Prostate gland (tissue), 2 donors: Measurements from ENCODE around the gene ATXN10. TPM values are rescaled to one million over a fixed set of nuclear protein-coding genes. Genes with fewer than 3 reads are reported as not detected.

Experiments used
- DNase-seq: peaks from one replicate; pipeline ENCODE4 v3.0.0-alpha.2; 2019; ENCODE audit warnings: low spot score
- H3K27ac ChIP-seq, 2 donors: fragments of 200-600 bp; sonication (generic); 2 replicates each; pipeline ENCODE4 v1.5.1; 2017 to 2019
- H3K27me3 ChIP-seq: fragments of 200-600 bp; sonication (generic); replicated peaks from 2 replicates; pipeline ENCODE4 v1.5.1; 2019; ENCODE audit not compliant: insufficient read depth
- H3K36me3 ChIP-seq, 2 donors: fragments of 200-600 bp; sonication (generic); 1 replicate in 1 of 2; 2 replicates in 1 of 2; pipeline versions ENCODE4 v1.5.1 to v1.8.1; 2017 to 2019
- H3K4me1 ChIP-seq: fragments of 200-600 bp; sonication (generic); replicated peaks from 2 replicates; pipeline ENCODE4 v1.5.1; 2019
- H3K4me3 ChIP-seq, 2 donors: fragments of 200-600 bp; sonication (generic); 2 replicates each; pipeline ENCODE4 v1.5.1; 2017 to 2019
- H3K9me3 ChIP-seq: fragments of 200-600 bp; sonication (generic); 2 replicates; pipeline ENCODE4 v1.5.1; 2017
- POLR2A ChIP-seq: fragments of 450-650 bp; IDR thresholded peaks from one replicate; pipeline ENCODE4 v1.6.1; 2016; ENCODE audit warnings: antibody characterized with exemption, mild to moderate bottlenecking
- POLR2AphosphoS5 ChIP-seq: sonication (generic); formaldehyde crosslinking; IDR thresholded peaks from one replicate; pipeline ENCODE4 v1.6.1; 2017; ENCODE audit warnings: antibody characterized with exemption
- WGBS: methylation state at CpG from one replicate; pipeline ENCODE4 v1.1.5; 2018; 5-methylcytosine and 5-hydroxymethylcytosine counted together
- intact Hi-C: fragments of 100-400 bp; cut with DNase I; formaldehyde crosslinking; loops from one replicate; pipeline ENCODE4 v1.14.2; 2022
- total RNA-seq, 2 donors: library from RNA; depleted of rRNA; stranded (reverse); fragments of >200 nt; gene quantifications; one replicate each; pipeline ENCODE4 v1.1.0, GENCODE V29; 2016
- TF ChIP-seq, protein P1 (sequence below), 4 experiments: fragments of 200-600 bp in 2 of 4; fragments of 450-650 bp in 2 of 4; sonication (generic) in 2 of 4; IDR thresholded peaks; 1 replicate in 3 of 4; 2 replicates in 1 of 4; pipeline ENCODE4 v1.5.1; 2016 to 2019; ENCODE audit warnings: antibody characterized with exemption in 4 of 4, mild to moderate bottlenecking in 2 of 4, moderate library complexity in 2 of 4

ATXN10 gene
- total RNA-seq, 2 donors from 2014 or later = 125 to 148 TPM

DNA sequence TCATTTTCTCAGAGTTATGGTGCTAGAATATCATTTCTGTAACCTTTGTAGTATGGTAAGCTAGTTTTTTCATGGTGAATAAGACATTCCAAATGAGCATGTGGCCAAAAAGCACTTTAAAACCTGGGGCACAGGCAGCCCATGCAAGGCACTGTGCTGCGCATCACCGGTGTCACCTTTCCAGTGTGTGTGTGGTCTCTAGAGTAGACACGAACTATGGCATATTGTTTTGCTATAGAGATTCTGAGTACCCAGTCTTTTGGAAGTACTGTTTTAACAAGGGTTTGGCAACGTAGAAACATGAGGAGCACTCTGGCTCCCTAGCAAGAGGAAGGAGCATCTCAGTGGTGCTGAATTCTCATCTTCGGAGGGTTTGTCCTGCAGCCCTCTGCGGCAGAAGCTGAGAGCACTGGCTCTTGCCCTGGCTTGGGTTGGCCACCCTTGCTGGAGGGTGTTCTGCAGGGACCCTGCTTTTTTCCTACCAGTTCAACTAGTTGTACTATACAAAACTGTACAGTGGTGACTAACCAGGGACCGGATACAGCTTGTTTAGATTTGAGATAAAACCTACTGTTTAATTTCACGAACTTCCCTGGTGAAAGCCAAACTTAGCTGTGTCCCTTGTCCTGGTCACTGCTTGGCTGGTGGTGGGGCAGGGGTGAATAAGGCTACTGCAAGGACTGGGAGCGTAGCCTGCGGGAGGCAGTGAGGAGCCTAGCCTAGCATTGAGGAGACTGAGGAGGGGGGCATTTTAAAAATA, 135.7 kb downstream of the ATXN10 start:
- Histone ChIP-seq H3K4me3 (no peak overlapping the region), H3K4me1 (no peaks in the 10 kb centered on the region), H3K9me3 (no peaks in the 10 kb centered on the region), H3K27me3 (no peaks in the 10 kb centered on the region), H3K27ac (no peak overlapping the region), H3K36me3 (no peaks in the 10 kb centered on the region)
- DNase-seq = no peak
- intact Hi-C loops = no loop called here
- TF ChIP-seq POLR2A (no peak), POLR2AphosphoS5 (no peak)
- TF ChIP-seq, protein P1, sequence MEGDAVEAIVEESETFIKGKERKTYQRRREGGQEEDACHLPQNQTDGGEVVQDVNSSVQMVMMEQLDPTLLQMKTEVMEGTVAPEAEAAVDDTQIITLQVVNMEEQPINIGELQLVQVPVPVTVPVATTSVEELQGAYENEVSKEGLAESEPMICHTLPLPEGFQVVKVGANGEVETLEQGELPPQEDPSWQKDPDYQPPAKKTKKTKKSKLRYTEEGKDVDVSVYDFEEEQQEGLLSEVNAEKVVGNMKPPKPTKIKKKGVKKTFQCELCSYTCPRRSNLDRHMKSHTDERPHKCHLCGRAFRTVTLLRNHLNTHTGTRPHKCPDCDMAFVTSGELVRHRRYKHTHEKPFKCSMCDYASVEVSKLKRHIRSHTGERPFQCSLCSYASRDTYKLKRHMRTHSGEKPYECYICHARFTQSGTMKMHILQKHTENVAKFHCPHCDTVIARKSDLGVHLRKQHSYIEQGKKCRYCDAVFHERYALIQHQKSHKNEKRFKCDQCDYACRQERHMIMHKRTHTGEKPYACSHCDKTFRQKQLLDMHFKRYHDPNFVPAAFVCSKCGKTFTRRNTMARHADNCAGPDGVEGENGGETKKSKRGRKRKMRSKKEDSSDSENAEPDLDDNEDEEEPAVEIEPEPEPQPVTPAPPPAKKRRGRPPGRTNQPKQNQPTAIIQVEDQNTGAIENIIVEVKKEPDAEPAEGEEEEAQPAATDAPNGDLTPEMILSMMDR (IDR thresholded peaks at IDR 0.05) = no peak
- 74% methylated on average over 10 of the region's 10 CpGs for WGBS

DNA sequence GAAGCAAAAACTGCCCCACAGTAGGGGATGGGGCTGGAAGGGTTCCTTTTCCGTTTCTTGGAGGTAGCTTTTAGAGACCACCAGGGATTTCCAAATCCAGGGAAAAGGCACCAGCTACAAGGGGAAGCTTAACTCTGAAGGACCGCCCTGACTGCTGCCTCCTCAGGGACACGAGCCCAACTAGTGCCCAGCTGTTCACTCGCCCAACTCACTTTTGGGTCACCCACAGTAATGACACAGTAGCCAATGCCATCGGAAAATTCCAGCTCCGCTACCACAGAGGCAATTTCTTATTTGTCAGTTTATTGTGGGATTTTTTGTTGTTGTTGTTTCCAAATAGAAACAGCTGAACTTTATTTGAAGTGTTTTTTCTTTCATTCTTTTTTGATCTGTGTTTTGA, 141.3 kb downstream of the ATXN10 start:
- intact Hi-C loops = no loop called here
- Histone ChIP-seq H3K27me3 (no peaks in the 10 kb centered on the region), H3K9me3 (no peaks in the 10 kb centered on the region), H3K36me3 (no peaks in the 10 kb centered on the region), H3K27ac (no peak overlapping the region), H3K4me1 (peaks cover 5% of the 10 kb centered on the region), H3K4me3 (no peak overlapping the region)
- DNase-seq = no peak
- TF ChIP-seq POLR2AphosphoS5 (no peak), POLR2A (no peak)
- TF ChIP-seq, protein P1 (IDR thresholded peaks at IDR 0.05) = no peak
- 90% methylated on average over 6 of the region's 6 CpGs for WGBS

DNA sequence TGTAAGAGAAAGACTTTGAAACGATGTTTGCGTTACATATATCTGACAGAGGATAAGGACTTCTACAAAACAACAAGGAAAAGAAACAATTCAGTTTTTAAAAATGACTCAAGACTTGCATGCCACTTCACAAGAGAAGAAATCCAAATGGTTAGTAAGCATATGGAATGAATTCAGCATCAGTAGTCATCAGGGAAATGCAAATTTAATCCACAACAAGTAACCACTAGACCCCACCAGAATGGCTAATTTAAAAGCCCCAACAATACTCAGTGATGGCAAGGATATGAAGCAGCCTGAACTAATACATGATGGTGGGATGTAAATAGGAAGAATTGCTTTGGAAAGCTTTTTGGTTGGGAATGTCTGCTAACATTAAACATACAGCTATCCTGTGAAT, 142.6 kb downstream of the ATXN10 start:
- 93% methylated on average over 2 of the region's 2 CpGs for WGBS

DNA sequence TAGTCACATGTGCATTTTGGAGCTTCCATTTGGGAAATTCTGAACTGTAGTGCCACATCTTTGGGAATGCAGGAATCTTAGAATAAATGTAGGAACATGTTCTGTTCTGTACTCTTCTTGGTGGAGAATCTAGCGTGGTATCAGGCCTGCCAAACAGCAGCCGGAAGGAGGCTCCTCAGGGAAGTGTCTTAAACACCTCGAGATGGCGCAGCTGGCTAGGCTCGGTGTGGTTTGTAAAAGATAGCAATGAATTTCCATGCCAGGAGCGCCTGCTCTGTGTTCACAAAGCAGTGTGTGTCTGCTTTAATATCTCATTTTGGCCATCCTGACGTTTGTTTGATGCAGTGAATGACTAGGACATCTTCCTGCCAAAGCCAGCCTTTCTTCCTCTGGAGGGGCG, 145.1 kb downstream of the ATXN10 start:
- Histone ChIP-seq H3K27ac (no peak overlapping the region), H3K36me3 (no peaks in the 10 kb centered on the region), H3K9me3 (no peaks in the 10 kb centered on the region), H3K27me3 (no peaks in the 10 kb centered on the region), H3K4me1 (peaks cover 8% of the 10 kb centered on the region), H3K4me3 (no peak overlapping the region)
- DNase-seq = peak; percentile 36
- intact Hi-C loops = no loop called here
- 55% methylated on average over 8 of the region's 8 CpGs for WGBS
- no peak for TF ChIP-seq POLR2A
- TF ChIP-seq POLR2AphosphoS5 = peak; percentile 9
- TF ChIP-seq, protein P1 (IDR thresholded peaks at IDR 0.05) = no peak

More for the DNA sequence above, 142.6 kb downstream of the ATXN10 start:
- no peak for DNase-seq
- Histone ChIP-seq H3K27me3 (no peaks in the 10 kb centered on the region), H3K36me3 (no peaks in the 10 kb centered on the region), H3K4me3 (no peak overlapping the region), H3K9me3 (no peaks in the 10 kb centered on the region), H3K27ac (no peak overlapping the region), H3K4me1 (peaks cover 8% of the 10 kb centered on the region)
- TF ChIP-seq, protein P1 (IDR thresholded peaks at IDR 0.05) = no peak
- TF ChIP-seq POLR2AphosphoS5 (no peak), POLR2A (no peak)
- intact Hi-C loops = no loop called here
